Measurements from ENCODE around the gene ZNF423. TPM values are rescaled to one million over a fixed set of nuclear protein-coding genes. Genes with fewer than 3 reads are reported as not detected.

Gene ZNF423
- total RNA-seq, 4 donors from 2014 or later, result 0.67 to 3.7 (median 2.2) TPM

GRCh38 chr16:49546735-49547134 is 309.2 kb downstream of the ZNF423 start:
- no peak for TF ChIP-seq CTCF (IDR thresholded peaks at IDR 0.05)
- no peak for TF ChIP-seq POLR2A (IDR thresholded peaks at IDR 0.05)
- intact Hi-C loops (cut with DNase I; ENCODE audit: low total_unique reads), result no loop called here
- 80 to 85% methylated on average over 1 of the region's 1 CpG for WGBS, 2 donors
- no peak overlapping the region for H3K4me3 ChIP-seq (ENCODE audit: low read depth, poor library complexity, severe bottlenecking)
- no peak for DNase-seq (ENCODE audit: low spot score in 2 of 2)

GRCh38 chr16:49545741-49546448 is 310.0 kb downstream of the ZNF423 start:
- 74 to 79% methylated on average over 6 of the region's 6 CpGs for WGBS, 2 donors
- no peak for TF ChIP-seq POLR2A (IDR thresholded peaks at IDR 0.05)
- H3K4me3 ChIP-seq (ENCODE audit: low read depth, poor library complexity, severe bottlenecking), result no peak overlapping the region
- DNase-seq (ENCODE audit: low spot score in 2 of 2), result no peak
- intact Hi-C loops (cut with DNase I; ENCODE audit: low total_unique reads), result no loop called here

GRCh38 chr16:49545243-49545642 is 310.7 kb downstream of the ZNF423 start:
- H3K4me3 ChIP-seq (ENCODE audit: low read depth, poor library complexity, severe bottlenecking), result no peak overlapping the region
- no peak for TF ChIP-seq POLR2A (IDR thresholded peaks at IDR 0.05)
- TF ChIP-seq CTCF (IDR thresholded peaks at IDR 0.05), result no peak
- intact Hi-C loops (cut with DNase I; ENCODE audit: low total_unique reads), result no loop called here
- no peak for DNase-seq (ENCODE audit: low spot score in 2 of 2)
- 96 to 100% methylated on average over 2 to 4 of the region's 4 CpGs for WGBS, 2 donors

- no peak for DNase-seq (ENCODE audit: low spot score in 2 of 2)
- TF ChIP-seq POLR2A (IDR thresholded peaks at IDR 0.05), result no peak
- no peak for TF ChIP-seq CTCF (IDR thresholded peaks at IDR 0.05)
- H3K4me3 ChIP-seq (ENCODE audit: low read depth, poor library complexity, severe bottlenecking), result no peak overlapping the region
- 93% methylated on average over 10 of the region's 10 CpGs for WGBS, 2 donors
- intact Hi-C loops (cut with DNase I; ENCODE audit: low total_unique reads), result no loop called here
Measured at GRCh38 chr16:49544828-49545227, 311.1 kb downstream of the ZNF423 start.

GRCh38 chr16:49543631-49543946 is 312.3 kb downstream of the ZNF423 start:
- intact Hi-C loops (cut with DNase I; ENCODE audit: low total_unique reads), result no loop called here
- H3K4me3 ChIP-seq (ENCODE audit: low read depth, poor library complexity, severe bottlenecking), result no peak overlapping the region
- no peak for DNase-seq (ENCODE audit: low spot score in 2 of 2)
- WGBS, 2 donors, result 82 to 85% methylated on average over 13 to 15 of the region's 15 CpGs
- TF ChIP-seq POLR2A (IDR thresholded peaks at IDR 0.05) (no peak), CTCF (IDR thresholded peaks at IDR 0.05) (no peak)

GRCh38 chr16:49542946-49543630 is 312.8 kb downstream of the ZNF423 start:
- no peak for TF ChIP-seq CTCF (IDR thresholded peaks at IDR 0.05)
- TF ChIP-seq POLR2A (IDR thresholded peaks at IDR 0.05), result no peak
- DNase-seq (ENCODE audit: low spot score in 2 of 2), result no peak
- 75 to 77% methylated on average over 13 of the region's 13 CpGs for WGBS, 2 donors
- intact Hi-C loops (cut with DNase I; ENCODE audit: low total_unique reads), result no loop called here
- no peak overlapping the region for H3K4me3 ChIP-seq (ENCODE audit: low read depth, poor library complexity, severe bottlenecking)

Measured in lower leg skin (tissue), 4 donors.